ENCODE measurements around the gene CHSY1.

DNA sequence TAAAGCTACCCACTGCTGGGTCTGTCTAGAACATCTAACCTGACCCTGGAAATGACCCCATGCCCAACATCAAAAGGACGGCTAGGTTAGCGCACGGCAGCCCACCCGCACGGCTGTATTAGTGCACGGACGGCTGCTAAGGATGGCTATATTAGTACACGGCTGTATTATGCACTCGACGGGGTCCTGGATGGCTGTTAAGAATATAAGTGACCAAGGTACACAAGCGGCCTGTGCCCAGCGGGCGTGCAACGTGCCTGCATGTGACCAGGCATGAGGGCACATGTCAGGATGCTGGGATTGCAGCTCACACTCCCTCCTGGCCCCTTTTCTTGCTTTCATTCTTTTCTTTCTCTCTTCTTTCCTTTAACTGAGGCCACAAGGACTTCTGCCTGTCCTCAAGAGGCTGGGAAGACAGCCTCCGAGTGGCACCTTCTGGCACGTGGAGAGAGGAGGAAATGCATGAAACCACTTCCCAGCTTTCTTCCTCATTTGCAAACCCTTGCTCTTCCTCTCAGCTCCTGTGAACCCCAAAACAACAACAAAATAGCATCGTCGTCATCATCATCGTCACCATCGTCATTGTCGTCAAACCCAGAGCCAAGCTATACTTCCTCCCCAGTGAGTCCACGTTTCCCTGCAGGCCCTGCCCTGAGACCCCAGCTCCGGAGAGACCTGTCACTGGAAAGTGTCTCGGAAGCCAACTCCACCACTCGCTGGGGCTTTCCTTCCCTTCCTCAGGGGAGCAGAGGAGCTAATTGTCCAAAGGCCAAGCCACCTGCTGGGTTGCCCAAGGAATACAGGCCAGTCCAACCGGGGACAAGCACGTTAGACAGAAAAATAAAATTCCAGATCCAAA, 101.8 kb downstream of the CHSY1 start:
- TF ChIP-seq, protein P1, sequence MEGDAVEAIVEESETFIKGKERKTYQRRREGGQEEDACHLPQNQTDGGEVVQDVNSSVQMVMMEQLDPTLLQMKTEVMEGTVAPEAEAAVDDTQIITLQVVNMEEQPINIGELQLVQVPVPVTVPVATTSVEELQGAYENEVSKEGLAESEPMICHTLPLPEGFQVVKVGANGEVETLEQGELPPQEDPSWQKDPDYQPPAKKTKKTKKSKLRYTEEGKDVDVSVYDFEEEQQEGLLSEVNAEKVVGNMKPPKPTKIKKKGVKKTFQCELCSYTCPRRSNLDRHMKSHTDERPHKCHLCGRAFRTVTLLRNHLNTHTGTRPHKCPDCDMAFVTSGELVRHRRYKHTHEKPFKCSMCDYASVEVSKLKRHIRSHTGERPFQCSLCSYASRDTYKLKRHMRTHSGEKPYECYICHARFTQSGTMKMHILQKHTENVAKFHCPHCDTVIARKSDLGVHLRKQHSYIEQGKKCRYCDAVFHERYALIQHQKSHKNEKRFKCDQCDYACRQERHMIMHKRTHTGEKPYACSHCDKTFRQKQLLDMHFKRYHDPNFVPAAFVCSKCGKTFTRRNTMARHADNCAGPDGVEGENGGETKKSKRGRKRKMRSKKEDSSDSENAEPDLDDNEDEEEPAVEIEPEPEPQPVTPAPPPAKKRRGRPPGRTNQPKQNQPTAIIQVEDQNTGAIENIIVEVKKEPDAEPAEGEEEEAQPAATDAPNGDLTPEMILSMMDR (IDR thresholded peaks at IDR 0.05): no peak
- TF ChIP-seq EZH2 (IDR thresholded peaks at IDR 0.05) (no peak), EZH2phosphoT487 (IDR thresholded peaks at IDR 0.05) (no peak)

All from neural progenitor cell (in vitro differentiated cells).